HepG2 (cell line): Measurements from ENCODE around the gene AP2B1. TPM values are rescaled to one million over a fixed set of nuclear protein-coding genes. Genes with fewer than 3 reads are reported as not detected.

Experiments used
- ARHGAP35 ChIP-seq: sonication (generic); formaldehyde crosslinking; IDR thresholded peaks from 2 replicates; pipeline ENCODE4 v1.9.0; 2022; ENCODE audit warnings: mild to moderate bottlenecking, inconsistent platforms, moderate library complexity, missing genetic modification reagents, borderline replicate concordance
- ASH2L ChIP-seq: fragments of 300-600, 200-600 bp; sonication (generic); IDR thresholded peaks from 2 replicates; pipeline ENCODE4 v1.7.0; 2017; ENCODE audit warnings: low read depth, mild to moderate bottlenecking, moderate library complexity, mixed read lengths, low read length; ENCODE audit not compliant: insufficient read length
- FIP1L1 ChIP-seq: fragments of 200-400 bp; formaldehyde crosslinking; IDR thresholded peaks from 2 replicates; pipeline ENCODE4 v1.6.1; 2018; ENCODE audit warnings: low read depth, mild to moderate bottlenecking, low read length, moderate library complexity, borderline replicate concordance; ENCODE audit not compliant: insufficient read depth
- FOXM1 ChIP-seq: sonication (generic); formaldehyde crosslinking; IDR thresholded peaks from 2 replicates; pipeline ENCODE4 v1.5.0; 2020; ENCODE audit warnings: missing genetic modification reagents
- GTF3A ChIP-seq: sonication (generic); formaldehyde crosslinking; conservative IDR thresholded peaks from 2 replicates; pipeline ENCODE4 v1.4.0; 2020; ENCODE audit warnings: mild to moderate bottlenecking, missing genetic modification reagents
- HNRNPL ChIP-seq: fragments of 200-400 bp; formaldehyde crosslinking; IDR thresholded peaks from 2 replicates; pipeline ENCODE4 v1.6.1; 2017; ENCODE audit warnings: mild to moderate bottlenecking, low read depth, low read length
- MIXL1 ChIP-seq: IDR thresholded peaks from 2 replicates; pipeline ENCODE4 v1.6.1; 2016
- NPAS2 ChIP-seq: sonication (generic); formaldehyde crosslinking; IDR thresholded peaks from 2 replicates; pipeline ENCODE4 v1.8.0; 2022; ENCODE audit warnings: mild to moderate bottlenecking, missing genetic modification reagents, borderline replicate concordance
- RBAK ChIP-seq: sonication (generic); formaldehyde crosslinking; IDR thresholded peaks from 2 replicates; pipeline ENCODE4 v1.5.1; 2020; ENCODE audit warnings: mild to moderate bottlenecking, missing genetic modification reagents
- SCMH1 ChIP-seq: sonication (generic); formaldehyde crosslinking; IDR thresholded peaks from 2 replicates; pipeline ENCODE4 v1.9.0; 2021; ENCODE audit warnings: missing genetic modification reagents, mild to moderate bottlenecking, borderline replicate concordance
- SMC3 ChIP-seq: IDR thresholded peaks from 2 replicates; pipeline ENCODE4 v1.6.1; 2011; ENCODE audit warnings: low read length, improper control_type of control experiment
- TCF12 ChIP-seq, 2 experiments: fragments of 450-650 bp in 1 of 2; sonication (generic) in 1 of 2; formaldehyde crosslinking in 1 of 2; IDR thresholded peaks; 2 replicates each; pipeline versions ENCODE4 v1.6.1 to v1.8.0; 2017 to 2022; ENCODE audit warnings: antibody characterized with exemption in 1 of 2, mild to moderate bottlenecking in 1 of 2, missing genetic modification reagents in 1 of 2, moderate library complexity in 1 of 2
- ZFYVE20 ChIP-seq: sonication (generic); formaldehyde crosslinking; IDR thresholded peaks from 2 replicates; pipeline ENCODE4 v1.8.0; 2023; ENCODE audit warnings: low read depth, mild to moderate bottlenecking, moderate library complexity, missing genetic modification reagents, borderline replicate concordance
- ZMYM3 ChIP-seq: sonication (generic); formaldehyde crosslinking; IDR thresholded peaks from 2 replicates; pipeline ENCODE4 v1.5.1; 2020; ENCODE audit warnings: mild to moderate bottlenecking, missing genetic modification reagents
- ZNF10 ChIP-seq: sonication (generic); formaldehyde crosslinking; IDR thresholded peaks from 2 replicates; pipeline ENCODE4 v1.4.0; 2020; ENCODE audit warnings: mild to moderate bottlenecking, low read depth, missing genetic modification reagents, borderline replicate concordance
- ZNF251 ChIP-seq: sonication (generic); formaldehyde crosslinking; IDR thresholded peaks from 2 replicates; pipeline ENCODE4 v1.9.0; 2021; ENCODE audit warnings: mild to moderate bottlenecking, missing genetic modification reagents
- ZNF264 ChIP-seq: sonication (generic); formaldehyde crosslinking; IDR thresholded peaks from 2 replicates; pipeline ENCODE4 v1.4.0; 2020; ENCODE audit warnings: missing genetic modification reagents
- ZNF607 ChIP-seq: sonication (generic); formaldehyde crosslinking; IDR thresholded peaks from 2 replicates; pipeline ENCODE4 v1.5.1; 2020; ENCODE audit warnings: missing genetic modification reagents, mild to moderate bottlenecking, borderline replicate concordance
- ZNF629 ChIP-seq: sonication (generic); formaldehyde crosslinking; conservative IDR thresholded peaks from 2 replicates; pipeline ENCODE4 v1.5.0; 2020; ENCODE audit warnings: missing genetic modification reagents
- polyA plus RNA-seq, 8 experiments: library from polyadenylated mRNA; depleted of rRNA in 3 of 8; stranded (reverse) in 7 of 8; unstranded in 1 of 8; fragments of >200 nt; fragmentation: Illumina TruSeq in 4 of 8; extraction: Trizol in 4 of 8; gene quantifications; 2 replicates each; pipeline versions ENCODE4 v1.2.1 to v1.2.3, GENCODE V29; 2011 to 2016; ENCODE audit warnings: low read depth in 4 of 8, missing spikeins in 1 of 8, mixed read lengths in 1 of 8; ENCODE audit not compliant: insufficient read depth in 1 of 8
- total RNA-seq, 5 experiments: library from RNA; depleted of rRNA; stranded (reverse); fragments of >200 nt; fragmentation: Illumina TruSeq; extraction: Trizol; gene quantifications; 2 replicates each; pipeline ENCODE4 v1.2.3, GENCODE V29; 2016; ENCODE audit warnings: low read depth in 1 of 5
- TF ChIP-seq, protein P1 (sequence below): sonication (generic); formaldehyde crosslinking; IDR thresholded peaks from 2 replicates; pipeline ENCODE4 v1.4.0; 2020; ENCODE audit warnings: missing genetic modification reagents
- TF ChIP-seq, protein P2 (sequence below): IDR thresholded peaks from 2 replicates; pipeline ENCODE4 v1.6.1; 2016; ENCODE audit warnings: low read depth
- TF ChIP-seq, protein P3 (sequence below): sonication (generic); formaldehyde crosslinking; IDR thresholded peaks from 2 replicates; pipeline ENCODE4 v1.4.0; 2020; ENCODE audit warnings: mild to moderate bottlenecking, missing genetic modification reagents
- TF ChIP-seq, protein P4 (sequence below): sonication (generic); formaldehyde crosslinking; IDR thresholded peaks from 2 replicates; pipeline ENCODE4 v1.8.0; 2022; ENCODE audit warnings: missing genetic modification reagents, mild to moderate bottlenecking, borderline replicate concordance

The AP2B1 gene
- total and polyA plus RNA-seq, 2 of the 13 experiments (the other 11 are each of a cell fraction or from before 2014, with no cell fraction given): 23.8 to 71.3 TPM

DNA sequence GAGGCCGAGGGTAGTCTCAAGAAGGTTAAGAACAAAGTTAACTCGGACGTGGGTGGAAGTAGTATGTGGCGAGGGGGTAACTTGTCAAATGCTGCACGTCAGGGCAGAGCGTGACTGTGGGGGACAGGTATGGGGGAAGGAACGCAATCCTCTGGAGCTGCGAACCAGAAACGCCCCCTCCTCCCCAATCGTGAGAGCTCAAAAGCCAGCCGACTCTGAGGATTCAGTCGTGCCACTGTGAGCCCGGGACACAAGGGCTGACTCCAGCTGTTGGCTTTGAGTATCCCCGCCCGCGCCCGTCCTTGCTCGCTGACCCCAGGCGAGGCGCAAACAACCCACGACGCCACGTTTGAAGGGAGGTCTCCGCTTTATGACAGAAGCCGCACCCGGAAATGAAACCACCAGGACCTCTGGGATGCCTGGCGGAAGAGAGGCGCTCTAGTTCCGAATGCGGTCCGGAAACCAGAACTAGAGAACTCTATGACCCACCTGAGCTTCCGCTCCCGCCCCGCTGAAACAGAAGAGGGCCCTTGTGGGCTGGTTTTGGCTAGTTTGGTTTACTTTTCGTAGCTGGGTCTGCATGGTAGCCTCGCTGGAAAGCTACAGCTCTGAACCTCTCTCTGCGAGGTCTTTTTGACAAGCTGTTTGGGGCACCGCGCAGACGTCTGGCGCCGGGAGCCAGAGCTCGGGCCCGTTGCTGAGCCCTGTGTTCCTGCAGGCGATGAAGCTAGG is 8.8 kb upstream of the AP2B1 start, which contains the start of gene PEX12 (continued):
- TF ChIP-seq, protein P1, sequence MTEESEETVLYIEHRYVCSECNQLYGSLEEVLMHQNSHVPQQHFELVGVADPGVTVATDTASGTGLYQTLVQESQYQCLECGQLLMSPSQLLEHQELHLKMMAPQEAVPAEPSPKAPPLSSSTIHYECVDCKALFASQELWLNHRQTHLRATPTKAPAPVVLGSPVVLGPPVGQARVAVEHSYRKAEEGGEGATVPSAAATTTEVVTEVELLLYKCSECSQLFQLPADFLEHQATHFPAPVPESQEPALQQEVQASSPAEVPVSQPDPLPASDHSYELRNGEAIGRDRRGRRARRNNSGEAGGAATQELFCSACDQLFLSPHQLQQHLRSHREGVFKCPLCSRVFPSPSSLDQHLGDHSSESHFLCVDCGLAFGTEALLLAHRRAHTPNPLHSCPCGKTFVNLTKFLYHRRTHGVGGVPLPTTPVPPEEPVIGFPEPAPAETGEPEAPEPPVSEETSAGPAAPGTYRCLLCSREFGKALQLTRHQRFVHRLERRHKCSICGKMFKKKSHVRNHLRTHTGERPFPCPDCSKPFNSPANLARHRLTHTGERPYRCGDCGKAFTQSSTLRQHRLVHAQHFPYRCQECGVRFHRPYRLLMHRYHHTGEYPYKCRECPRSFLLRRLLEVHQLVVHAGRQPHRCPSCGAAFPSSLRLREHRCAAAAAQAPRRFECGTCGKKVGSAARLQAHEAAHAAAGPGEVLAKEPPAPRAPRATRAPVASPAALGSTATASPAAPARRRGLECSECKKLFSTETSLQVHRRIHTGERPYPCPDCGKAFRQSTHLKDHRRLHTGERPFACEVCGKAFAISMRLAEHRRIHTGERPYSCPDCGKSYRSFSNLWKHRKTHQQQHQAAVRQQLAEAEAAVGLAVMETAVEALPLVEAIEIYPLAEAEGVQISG (CRISPR knock-in tag): peak; percentile 100
- TF ChIP-seq, protein P2, sequence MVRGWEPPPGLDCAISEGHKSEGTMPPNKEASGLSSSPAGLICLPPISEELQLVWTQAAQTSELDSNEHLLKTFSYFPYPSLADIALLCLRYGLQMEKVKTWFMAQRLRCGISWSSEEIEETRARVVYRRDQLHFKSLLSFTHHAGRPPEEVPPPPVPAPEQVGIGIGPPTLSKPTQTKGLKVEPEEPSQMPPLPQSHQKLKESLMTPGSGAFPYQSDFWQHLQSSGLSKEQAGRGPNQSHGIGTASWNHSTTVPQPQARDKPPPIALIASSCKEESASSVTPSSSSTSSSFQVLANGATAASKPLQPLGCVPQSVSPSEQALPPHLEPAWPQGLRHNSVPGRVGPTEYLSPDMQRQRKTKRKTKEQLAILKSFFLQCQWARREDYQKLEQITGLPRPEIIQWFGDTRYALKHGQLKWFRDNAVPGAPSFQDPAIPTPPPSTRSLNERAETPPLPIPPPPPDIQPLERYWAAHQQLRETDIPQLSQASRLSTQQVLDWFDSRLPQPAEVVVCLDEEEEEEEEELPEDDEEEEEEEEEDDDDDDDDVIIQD (CRISPR knock-in tag): peak; percentile 64
- TF ChIP-seq, protein P3, sequence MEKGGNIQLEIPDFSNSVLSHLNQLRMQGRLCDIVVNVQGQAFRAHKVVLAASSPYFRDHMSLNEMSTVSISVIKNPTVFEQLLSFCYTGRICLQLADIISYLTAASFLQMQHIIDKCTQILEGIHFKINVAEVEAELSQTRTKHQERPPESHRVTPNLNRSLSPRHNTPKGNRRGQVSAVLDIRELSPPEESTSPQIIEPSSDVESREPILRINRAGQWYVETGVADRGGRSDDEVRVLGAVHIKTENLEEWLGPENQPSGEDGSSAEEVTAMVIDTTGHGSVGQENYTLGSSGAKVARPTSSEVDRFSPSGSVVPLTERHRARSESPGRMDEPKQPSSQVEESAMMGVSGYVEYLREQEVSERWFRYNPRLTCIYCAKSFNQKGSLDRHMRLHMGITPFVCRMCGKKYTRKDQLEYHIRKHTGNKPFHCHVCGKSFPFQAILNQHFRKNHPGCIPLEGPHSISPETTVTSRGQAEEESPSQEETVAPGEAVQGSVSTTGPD (CRISPR knock-in tag): no peak
- no peak for TF ChIP-seq TCF12 (IDR thresholded peaks at IDR 0.05)
- TF ChIP-seq TCF12 (CRISPR knock-in tag; IDR thresholded peaks at IDR 0.05): no peak
- no peak for TF ChIP-seq ZFYVE20 (CRISPR knock-in tag)
- no peak for TF ChIP-seq ZNF251 (CRISPR knock-in tag)
- peak; percentile 77; the same call in 1 of the 2 replicates for TF ChIP-seq GTF3A (CRISPR knock-in tag)
- TF ChIP-seq NPAS2 (CRISPR knock-in tag): no peak
- no peak for TF ChIP-seq ZNF10 (CRISPR knock-in tag)
- TF ChIP-seq ZNF607: no peak
- TF ChIP-seq HNRNPL: no peak
- TF ChIP-seq RBAK (CRISPR knock-in tag): no peak
- no peak for TF ChIP-seq FIP1L1
- no peak for TF ChIP-seq SMC3
- peak; percentile 42; the same call in 1 of the 2 replicates for TF ChIP-seq ZMYM3 (CRISPR knock-in tag)
- TF ChIP-seq MIXL1 (CRISPR knock-in tag): peak; percentile 87
- no peak for TF ChIP-seq FOXM1
- 0 out of 2 replicates have a peak, but pooled peaks have one; percentile 15 for TF ChIP-seq ZNF629 (CRISPR knock-in tag)
- TF ChIP-seq, protein P4, sequence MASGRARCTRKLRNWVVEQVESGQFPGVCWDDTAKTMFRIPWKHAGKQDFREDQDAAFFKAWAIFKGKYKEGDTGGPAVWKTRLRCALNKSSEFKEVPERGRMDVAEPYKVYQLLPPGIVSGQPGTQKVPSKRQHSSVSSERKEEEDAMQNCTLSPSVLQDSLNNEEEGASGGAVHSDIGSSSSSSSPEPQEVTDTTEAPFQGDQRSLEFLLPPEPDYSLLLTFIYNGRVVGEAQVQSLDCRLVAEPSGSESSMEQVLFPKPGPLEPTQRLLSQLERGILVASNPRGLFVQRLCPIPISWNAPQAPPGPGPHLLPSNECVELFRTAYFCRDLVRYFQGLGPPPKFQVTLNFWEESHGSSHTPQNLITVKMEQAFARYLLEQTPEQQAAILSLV (CRISPR knock-in tag): 0 out of 2 replicates have a peak, but pooled peaks have one; percentile 63
- TF ChIP-seq ASH2L: peak; percentile 79
- TF ChIP-seq SCMH1 (CRISPR knock-in tag): no peak
- TF ChIP-seq ARHGAP35 (CRISPR knock-in tag): no peak
- peak; percentile 84 for TF ChIP-seq ZNF264 (CRISPR knock-in tag)
